GM18519 (cell line): ENCODE data around the gene WNT8B.

Source experiments
- ATAC-seq: cut with Tn5 transposase; IDR thresholded peaks from one replicate; pipeline ENCODE4 v1.9.1; 2021; ENCODE audit warnings: mild to moderate bottlenecking, moderate library complexity; ENCODE audit not compliant: unreplicated experiment, low FRiP score

Gene WNT8B

GRCh38 chr10:100516847-100517246, 54.0 kb downstream of the WNT8B start:
- ATAC-seq = no peak

- ATAC-seq = no peak
Observed at GRCh38 chr10:100518761-100519241, 56.0 kb downstream of the WNT8B start.

DNA sequence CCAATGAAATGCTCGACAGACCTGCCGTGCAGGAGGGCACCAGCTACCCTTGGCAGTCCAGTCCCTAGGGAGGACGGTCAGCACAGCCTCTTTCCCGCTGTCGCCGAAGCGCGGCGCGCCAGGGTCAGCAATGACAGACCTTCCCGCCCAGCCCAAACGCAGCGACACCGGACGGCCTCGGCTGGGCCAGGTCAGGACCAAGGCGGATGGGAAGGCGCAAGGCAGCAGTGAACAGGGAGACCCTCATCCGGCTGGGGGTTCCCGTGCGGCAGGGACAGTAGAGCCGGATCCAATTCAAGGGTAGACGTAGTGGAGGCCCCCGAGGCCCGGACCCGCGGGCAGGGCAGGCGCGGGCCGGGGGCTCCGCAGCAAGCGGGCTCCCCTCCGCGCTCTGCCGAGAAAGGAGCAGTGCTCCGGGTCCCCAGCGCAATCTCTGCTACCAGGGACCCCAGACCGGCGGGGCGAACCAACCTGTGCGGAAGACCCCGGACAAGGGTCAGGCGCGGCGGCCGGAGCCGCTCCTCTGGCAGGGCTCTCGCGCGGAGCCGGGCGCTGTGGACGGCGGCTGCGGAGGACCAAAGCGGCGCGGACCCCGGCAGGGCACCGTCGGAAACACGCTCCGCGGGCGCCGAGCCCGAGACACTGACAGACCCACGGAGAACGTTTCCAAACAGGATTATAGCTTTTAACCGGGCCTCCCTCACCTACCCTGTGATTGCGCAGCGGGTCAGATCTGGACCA, 56.7 kb downstream of the WNT8B start, which contains the start of gene SEC31B:
Gene SEC31B (minus strand): TSS at position 551 of the 741 bp plus-strand sequence. CDS start 2,909 bp downstream, outside the sequence.
- ATAC-seq = no peak

DNA sequence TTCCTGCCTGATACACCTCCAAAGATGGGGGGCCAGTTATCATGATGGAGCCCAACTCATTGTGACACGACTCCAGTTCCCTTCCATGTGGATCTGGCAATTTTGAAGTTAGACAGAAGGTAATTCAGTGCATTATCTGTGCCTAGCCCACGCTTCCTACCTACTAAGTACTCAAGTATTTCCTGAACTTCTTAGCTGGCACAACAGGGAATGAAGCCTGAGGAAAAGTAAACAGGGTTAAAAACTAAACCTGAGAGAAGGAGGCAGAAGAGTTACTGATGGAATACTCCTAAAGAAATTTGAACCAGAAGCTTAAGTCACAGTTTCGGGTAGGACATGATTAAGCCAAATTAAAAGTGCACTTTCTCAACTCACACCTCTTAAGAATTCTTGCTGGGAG, 58.0 kb downstream of the WNT8B start:
- no peak for ATAC-seq

DNA sequence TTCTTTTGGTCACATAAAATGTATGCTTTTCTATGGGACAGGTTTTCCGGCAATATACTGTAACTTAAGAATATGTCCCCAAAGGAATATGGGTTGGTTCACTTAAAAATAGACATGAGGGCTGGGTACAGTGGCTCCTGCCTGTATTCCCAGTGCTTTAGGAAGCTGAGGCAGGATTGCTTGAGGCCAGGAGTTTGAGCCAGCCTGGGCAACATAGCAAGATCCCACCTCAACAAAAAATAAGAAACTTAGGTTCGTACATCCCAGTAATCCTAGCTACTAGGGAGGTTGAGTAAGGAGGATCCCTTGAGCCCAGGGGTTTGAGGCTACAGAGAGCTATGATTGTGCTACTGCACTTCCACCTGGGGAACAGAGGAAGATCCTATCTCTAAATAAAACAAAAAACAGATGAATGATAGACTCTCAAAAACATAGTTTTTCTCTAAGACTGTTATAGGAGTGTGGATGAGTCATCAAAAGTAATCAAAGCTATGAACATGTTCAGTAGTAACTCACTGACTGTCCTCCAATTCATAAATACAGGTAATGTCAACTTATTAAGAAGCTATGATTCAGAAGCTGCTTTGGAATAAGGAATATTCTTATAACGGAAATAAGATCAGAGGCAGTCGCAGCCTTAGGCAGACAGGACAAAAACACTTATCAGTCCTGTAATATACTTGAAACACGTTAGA, 59.4 kb downstream of the WNT8B start:
- ATAC-seq = no peak

- ATAC-seq = no peak
Observed at GRCh38 chr10:100522945-100523344, 60.1 kb downstream of the WNT8B start.

DNA sequence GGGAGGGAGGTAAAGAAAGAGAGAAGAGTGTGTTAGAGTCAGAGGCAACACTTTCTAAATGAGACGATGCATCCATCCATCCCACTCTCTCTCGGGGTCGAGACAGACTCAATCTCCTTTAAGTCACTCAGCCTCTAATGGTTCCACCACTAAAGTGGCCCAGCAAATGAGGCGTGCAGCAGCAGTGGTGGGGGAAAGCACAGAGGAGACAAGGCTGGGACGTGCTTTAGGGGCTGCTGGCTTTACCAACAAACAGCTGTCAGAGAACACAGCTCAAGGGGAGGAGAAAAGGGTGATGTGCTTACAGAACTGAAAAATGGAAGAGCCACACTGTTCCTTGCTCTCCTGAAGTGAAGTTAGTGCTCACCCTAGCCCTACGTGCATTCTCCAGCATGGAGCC, 61.4 kb downstream of the WNT8B start:
- no peak for ATAC-seq

DNA sequence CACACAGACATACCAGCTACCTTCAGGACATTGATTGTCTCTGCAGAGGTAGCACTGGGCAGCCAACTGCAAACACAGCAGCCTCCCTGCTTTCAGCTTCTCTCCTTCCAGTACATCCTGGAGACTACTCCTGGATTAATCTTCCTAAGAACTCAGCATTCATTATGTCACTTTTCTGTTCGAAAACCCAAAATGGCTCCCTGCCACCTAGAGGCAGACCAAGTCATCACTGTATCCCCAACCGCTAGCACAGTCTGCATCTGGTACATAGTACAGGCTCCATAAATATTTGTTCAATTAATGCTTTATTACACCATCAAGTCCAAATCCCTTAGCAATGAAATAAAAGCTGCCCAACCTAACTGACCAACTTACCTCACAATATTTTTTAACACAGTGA, 61.8 kb downstream of the WNT8B start:
- ATAC-seq = no peak

GRCh38 chr10:100528123-100528886, 65.5 kb downstream of the WNT8B start:
- ATAC-seq = no peak

GRCh38 chr10:100528921-100529474, 66.2 kb downstream of the WNT8B start:
- no peak for ATAC-seq

GRCh38 chr10:100529475-100530298, 66.9 kb downstream of the WNT8B start, which contains the start of gene NDUFB8:
NDUFB8 (minus strand) TSS chr10:100529871; CDS start chr10:100529851, 20 bp downstream.
- no peak for ATAC-seq

DNA sequence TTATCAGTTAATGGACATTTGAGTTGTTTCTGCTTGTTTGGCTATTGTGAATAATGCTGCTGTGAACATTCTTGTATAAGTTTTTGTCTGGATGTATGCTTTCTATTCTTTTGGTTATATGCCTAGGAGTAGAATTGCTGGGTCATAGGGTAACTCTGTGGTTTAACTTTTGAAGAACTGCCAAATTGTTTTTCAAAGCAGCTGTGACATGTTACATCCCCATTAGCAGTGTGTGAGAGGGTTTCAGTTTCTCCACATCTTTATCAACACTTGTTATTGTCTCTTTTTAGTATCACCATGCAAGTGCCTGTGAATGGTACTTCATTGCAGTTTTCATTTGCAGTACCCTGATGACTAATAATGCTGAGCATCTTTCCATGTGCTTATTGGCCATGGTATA, 69.0 kb downstream of the WNT8B start:
- ATAC-seq = no peak
